GM18861 (cell line): ENCODE results near the gene CGNL1.

Experiments used
- ATAC-seq: cut with Tn5 transposase; IDR thresholded peaks from one replicate; pipeline ENCODE4 v1.9.1; 2021; ENCODE audit not compliant: unreplicated experiment

Gene CGNL1

DNA sequence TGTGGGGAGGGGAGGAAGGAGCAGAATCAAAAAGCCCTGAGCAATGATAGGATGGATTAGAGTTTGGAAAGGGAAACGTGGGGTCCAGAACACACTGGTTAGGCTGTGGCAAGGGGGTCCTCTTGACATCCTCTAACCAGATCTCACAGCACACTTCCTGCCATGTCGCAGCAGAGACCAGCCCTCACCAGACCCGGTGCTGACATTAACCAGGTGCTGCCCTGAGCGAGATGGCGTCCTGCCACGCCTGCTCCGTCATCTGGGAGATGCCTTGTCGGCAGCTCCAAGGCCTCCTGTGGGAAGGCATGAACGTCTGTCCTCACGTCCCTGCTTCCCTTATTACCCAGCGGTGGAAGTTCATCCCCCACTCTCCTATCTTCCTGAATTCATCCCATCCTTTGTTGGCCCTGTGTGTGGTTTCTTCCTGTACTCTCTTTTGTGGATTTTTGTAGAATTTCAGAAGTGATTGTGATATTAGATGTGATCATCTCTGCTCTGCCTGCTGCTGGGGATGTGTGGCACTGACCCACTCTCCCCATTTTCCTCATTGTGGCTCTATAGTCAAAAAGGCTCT is 186.0 kb downstream of the CGNL1 start:
- no peak for ATAC-seq

DNA sequence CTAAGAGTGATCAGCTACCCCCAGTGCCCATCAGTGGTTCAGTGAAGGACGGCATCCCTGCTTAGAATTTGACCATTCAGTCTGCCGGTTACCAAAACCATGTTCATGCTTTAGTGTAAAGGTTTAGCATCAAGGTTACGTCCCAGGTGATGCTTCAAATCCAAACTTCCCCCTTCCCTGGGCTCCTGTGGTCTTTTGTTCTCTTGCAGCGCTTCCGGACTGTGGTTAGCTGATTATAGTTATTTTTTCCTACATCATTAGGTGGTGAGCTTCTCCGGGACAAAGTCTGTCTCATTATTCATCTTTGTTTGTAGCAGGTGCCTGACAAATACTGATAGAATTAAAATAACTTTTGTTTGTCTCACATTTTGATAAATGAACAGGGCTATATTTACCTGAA is 187.1 kb downstream of the CGNL1 start:
- no peak for ATAC-seq

DNA sequence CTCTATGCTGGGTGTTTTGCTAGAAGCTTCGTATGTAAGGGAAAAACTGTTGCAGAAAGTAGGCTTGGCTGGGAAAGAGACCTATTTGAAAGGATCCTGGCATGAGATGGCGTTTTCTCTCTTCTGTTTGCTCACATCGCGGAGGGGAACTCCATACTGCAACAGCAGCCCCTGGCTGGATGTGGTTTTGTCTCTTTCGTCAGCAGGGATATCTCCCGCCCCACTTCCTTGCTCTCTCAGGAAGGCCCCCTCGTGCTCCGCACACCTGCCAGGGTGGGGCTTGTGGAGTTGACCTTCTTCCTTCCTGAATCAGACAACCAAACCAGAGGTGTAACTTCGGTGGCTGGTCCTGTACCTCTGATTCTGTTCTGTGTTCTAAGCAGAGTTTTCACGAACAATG is 189.0 kb downstream of the CGNL1 start:
- no peak for ATAC-seq

DNA sequence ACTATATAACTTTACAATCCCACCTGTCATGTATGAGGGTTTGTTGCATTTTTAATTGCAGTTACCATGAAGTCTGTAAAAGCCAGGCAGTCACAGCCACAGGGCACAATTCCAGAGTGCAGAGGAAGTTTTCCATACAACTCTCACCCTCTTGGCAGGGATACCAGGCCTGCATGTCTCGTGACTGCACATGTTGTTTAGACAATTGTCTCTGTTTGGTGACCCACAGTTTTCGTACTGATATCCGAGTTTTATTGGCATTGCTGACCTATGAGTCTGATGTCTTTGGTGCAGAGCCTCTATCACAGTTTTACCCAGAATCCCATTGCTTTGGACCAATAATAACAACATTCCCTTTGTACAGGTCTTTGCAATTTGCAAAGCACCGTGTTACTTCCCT is 190.5 kb downstream of the CGNL1 start:
- ATAC-seq: no peak

DNA sequence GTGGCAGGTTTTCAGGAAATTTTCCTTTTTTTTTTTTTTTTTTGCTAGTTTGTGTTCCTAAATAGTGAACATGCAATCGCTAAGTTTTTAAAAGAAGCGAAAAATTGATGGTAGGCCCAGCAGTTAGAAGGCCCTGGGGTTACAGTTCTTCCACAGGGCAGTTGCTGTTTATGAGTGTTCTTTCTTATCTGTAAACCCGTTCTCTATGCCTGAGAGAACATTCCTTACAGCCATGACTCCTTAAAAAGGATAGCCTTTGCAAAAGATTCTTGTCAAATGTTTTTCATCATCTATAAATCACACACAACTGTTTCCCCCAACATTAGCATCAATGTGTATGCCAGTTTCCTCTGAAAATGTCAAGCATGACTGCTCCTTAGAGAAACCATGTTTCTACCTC is 191.6 kb downstream of the CGNL1 start:
- no peak for ATAC-seq

DNA sequence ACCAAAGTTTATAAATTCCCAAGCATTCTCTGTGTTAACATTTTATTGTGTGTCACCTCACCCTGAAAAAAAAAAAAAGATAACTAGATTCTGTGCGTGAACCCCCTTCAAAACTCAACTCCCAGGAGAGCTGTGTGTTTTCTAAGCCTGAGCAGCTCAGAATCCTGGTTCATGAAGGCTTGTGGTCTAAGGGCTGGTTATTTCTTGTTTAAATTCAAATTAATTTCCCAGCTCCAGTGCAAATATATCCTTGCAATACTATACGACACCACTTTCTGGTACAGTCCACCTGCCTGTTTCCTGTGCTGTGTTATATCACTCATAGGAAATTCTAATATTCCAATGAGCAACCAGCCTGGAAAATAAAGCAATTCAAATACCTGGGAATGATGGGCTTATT is 192.0 kb downstream of the CGNL1 start:
- ATAC-seq: no peak

DNA sequence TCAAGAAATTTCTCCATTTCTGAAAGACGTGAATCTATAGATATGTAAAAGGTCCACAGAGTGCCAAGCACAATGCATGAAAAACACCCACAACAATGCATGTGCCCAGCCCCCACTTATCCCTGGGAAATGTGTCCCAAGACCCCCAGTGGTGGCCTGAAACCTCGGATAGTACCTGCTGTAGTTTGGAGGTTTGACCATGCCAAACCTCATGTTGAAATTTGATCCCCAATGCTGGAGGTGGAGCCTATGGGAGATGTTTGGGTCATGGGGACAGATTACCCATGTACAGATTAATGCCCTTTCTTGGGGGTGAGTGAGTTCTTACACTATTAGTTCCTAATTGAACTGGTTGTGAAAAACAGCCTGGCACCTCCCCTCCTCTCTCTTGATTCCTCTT is 194.0 kb downstream of the CGNL1 start:
- no peak for ATAC-seq

DNA sequence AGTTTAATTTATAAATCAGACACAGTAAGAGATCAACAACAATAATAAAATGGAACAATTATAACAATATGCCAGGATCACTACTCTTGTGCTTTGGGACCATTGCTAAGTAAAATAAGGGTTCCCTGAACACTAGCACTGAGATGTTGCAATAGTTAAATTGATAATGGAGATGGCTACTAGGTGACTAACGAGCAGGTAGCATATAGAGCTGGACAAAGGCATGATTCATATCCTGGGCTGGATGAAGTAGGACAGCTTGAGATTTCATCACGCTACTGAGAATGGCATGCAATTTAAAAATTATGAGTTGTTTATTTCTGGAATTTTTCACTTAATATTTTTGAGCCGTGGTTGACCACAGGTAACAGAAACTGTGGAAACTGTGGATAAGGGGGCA is 194.7 kb downstream of the CGNL1 start:
- no peak for ATAC-seq

DNA sequence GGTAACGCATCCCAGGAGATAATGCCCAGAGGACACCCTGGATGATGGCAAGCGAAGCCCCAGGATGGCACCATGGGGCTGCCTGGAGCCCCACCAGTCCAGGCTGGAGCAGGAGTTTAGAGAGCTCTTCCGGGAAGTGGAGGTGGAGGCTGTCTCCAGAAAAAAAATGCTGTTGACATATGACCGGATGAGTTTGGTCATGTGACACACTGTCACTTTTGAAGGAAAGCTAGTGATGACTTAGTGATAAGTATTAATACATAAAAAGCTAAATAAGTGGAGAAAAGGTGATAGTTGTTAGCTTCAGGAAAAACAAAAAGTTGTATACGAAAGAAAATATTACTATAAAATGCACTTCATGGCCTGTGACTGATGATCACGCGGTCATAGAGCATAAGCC is 195.4 kb downstream of the CGNL1 start:
- no peak for ATAC-seq

DNA sequence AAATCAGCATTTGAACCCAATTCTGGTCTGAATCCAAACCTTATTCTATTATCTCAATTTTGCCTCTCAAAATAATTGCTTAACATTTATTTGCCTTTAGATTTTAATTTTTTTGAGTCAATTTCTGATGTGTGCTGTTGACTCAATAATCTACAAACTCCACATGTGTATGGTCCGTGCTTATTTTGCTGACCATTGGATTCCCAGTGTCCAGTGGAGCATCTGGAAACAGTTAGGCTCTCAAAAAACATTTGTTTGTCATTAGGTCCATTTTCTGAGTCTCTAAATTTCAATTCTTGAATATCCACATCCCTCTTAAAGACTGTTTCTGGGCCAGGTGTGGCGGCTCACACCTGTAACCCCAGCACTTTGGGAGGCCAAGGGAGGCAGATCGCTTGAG is 196.2 kb downstream of the CGNL1 start:
- no peak for ATAC-seq

DNA sequence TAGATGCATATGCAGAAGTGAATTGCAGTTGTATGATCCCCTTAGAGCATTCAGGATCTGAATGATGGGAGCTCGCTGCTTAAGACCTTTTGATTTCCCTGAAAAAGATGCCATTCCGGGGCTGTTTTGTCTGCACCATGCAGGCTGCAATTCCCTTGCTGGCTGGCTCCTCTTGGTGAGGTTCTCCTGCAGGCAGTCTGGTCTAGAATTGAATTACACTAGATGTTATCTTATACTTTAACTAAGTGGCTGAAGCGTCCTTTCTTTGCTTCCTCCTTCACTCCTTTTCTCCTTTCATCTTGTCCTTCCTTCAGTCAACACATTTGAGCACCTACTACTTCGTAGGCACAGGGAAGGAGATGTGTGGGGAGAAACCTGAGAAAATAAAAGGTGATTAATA is 196.8 kb downstream of the CGNL1 start:
- ATAC-seq: no peak

DNA sequence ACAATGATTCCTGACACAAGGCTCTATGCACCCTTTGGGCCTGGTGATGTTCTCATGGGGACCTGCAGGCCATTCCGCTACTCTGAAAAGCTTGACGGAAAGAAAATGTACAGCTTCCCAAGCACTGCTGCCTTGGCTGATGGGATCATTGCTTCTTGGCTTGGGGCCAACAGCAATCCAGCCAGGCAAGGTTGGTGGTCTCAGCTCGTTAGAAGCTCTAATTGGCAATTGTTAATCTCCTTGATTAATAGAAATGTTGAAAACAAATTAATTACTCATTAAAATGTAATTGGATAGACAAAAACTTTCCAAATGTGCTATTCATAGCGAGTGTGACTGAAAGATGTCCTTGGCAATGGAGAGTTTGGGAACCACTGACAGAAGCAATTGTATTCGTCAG is 199.1 kb downstream of the CGNL1 start:
- ATAC-seq: no peak

DNA sequence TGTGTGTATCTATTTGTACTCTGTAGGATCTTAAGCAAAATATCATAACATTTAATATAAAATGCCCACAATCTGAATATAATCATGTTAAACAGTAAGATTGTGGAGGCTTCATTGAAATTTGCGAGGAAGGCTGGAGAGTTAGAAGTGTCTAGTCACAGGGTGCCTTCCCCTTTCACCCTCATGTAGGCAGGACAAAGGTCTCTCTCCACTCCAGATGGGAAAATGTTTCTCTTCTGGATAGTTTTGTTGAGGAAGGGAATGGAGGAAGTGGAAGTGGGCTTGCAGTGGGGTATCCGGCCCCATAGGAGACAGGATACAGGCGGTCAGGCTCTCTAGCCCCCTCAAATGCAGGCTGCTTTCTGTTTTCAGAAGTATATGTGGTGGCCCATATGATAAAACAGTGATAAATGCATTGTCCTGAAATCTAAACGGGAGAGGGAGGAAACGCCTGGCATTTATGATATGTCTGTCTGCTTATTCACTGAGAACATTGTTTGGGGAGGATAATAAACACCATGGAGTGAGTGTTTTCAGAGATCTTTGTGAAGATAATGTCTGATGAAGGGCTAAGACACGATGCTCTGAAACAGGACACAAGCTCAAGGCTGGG is 202.1 kb downstream of the CGNL1 start:
- no peak for ATAC-seq

DNA sequence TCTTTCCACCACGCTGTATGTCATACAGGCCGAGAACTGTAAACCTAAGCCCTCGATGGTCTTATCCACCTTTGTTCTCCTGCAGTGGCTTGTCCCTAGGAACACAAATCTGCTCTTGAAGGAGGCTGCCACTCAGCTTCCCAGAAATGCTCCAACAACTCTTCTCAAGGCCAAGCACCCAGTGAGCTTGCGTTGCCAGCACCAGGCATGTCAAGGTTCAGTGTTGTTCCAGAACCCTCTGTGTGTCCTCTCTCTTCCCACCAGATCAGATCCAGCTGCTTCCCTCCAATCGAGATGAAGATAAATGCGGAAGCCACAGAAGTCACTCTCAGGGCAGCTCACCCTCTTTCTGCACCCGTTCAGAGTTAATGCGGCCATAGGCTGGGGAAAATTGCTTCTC is 204.1 kb downstream of the CGNL1 start:
- ATAC-seq: no peak

DNA sequence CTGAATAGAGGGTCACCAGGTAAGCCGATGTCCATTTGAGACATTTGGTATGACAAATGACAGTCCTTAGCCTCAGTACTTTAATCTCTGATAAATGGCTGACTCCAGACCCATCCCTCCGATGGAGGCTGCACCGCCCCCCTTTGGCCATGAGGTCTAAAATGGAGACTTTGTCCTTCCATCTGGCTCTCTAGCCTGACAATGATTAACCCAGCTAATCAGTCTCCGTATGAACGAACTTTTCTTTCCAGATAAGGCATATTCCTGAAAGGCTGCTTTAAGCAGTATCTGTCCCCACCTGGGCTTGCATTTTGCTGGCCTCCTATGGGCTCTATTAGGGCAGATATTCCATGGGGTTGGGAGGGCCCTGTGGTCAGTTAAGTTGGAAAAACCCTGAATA is 204.6 kb downstream of the CGNL1 start:
- ATAC-seq: no peak

DNA sequence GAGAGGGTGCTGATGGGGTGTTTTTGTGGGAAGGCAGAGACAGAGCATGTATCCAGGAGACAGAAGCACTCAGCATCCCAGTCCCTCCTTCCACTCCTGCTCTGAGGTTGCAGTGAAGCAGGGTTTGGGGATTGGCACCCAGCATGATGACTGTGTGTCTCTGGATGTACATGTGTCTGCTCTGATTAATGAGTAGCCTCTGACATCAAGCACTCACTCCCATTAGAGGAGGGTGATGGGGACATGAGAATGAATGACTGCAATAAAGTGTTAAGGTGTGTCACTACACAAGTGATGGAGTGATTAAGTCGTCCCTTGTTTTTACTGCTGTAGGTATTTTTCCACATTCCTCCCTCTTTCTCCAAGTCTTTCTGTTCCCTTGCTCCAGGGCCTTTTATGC is 205.8 kb downstream of the CGNL1 start:
- no peak for ATAC-seq

DNA sequence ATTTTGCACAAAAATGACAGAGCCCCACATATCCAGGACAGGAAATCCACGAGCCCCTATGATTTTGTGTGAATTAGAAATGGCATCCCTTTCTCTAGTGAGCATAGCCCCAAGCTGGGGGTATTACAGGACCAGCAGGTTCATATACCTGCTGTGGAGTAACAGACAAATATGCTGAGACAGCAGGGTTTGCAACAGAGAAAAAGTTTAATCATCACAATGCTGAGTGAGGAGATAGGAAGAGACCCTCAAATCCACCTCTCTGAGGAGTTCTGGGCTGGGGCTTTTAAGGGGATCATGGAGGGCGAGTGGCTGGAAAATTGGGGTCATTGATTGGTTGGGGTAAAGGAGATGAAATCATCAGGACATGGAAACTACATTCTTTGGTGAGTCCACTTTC is 207.0 kb downstream of the CGNL1 start:
- ATAC-seq: no peak

DNA sequence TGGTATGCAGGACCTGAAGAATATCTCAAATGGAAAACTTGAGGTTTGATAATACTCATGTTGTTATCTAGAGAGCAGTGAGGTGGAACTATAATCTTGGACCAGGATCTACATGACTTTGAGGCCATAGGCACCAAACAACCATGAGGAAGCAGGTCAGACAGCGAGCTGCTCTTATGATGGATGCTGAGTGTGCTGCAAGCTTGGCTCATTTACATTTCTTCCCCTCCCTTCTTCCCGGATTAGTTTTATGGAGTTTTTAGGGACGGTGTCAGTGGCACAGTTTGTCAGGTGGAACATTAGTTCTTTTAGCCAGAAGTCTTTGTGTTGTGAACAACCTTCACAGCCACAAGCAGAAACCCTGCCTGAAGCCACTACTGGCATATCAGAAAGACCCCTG is 207.4 kb downstream of the CGNL1 start:
- no peak for ATAC-seq

DNA sequence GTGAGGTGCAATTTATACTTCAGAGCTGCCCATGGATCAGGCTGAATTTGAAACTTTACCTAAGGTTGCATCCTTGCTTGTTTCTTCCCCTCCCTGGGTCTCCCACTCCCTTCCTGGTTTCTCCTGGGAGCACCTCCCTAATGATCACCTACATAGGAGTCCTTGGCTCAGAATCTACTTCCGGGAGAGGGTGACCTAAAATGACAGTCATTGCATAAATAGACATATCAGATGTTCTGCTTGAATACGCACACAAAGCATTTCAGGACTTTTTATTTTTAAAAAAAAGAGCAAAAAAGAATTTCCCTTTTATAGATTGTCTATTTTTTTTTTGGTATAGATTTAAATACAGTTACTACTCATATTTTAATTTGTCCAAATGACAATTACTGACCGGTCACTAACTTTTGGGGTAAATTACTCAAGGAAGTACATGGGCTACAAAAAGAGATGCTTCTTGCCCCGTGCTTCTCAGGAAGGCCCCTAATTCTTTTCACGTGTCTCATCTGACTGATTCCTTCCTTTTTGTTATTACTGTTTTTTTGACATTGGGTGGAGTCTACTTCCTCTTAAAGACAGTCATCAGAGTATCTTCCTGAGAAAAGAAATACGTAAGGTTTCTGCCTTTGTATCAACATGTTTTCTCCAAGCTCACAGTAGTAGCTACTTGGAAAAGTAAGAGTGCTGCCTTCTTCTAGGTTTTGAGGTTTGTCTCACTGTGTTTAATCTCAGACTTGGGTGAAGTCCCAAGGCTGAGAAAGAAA is 210.5 kb downstream of the CGNL1 start:
- ATAC-seq: no peak

DNA sequence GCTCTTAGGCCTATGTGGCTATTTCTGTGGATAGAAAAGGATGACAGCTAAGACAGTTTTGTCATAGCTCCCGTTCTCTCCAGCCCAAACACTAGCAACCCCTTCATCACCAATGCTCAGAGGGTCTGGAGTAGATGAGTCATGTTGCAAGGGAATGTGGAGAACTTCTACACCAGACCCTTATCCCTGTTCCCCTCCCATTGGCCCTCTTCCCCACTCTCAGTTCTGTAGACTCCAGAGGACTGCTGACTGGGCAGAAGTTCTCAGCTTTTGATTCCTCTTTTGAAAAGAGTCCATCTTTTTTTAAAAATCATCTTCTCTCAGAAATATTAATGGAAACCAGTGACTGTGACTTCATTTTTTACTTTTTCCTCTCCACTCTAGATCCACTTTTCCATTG is 213.0 kb downstream of the CGNL1 start:
- ATAC-seq: no peak

DNA sequence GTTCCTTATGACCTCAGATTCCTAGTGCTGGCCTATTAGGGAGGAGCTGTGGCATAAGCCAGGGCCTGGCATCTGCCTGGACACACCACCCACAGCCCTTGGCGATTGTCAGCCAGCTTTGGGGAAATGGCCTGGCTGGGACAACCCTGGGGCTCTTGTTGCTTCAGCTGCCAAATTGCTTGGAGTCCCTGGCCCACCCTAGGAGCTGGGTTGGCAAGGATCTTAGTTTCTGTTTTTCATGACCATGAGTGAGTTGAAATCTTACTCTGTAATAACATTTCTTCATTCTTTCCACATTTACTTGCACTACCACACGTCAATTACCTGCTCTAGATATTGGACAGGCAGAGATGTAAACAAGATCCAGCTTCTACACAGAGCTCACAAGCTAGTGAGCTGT is 213.4 kb downstream of the CGNL1 start:
- ATAC-seq: no peak

DNA sequence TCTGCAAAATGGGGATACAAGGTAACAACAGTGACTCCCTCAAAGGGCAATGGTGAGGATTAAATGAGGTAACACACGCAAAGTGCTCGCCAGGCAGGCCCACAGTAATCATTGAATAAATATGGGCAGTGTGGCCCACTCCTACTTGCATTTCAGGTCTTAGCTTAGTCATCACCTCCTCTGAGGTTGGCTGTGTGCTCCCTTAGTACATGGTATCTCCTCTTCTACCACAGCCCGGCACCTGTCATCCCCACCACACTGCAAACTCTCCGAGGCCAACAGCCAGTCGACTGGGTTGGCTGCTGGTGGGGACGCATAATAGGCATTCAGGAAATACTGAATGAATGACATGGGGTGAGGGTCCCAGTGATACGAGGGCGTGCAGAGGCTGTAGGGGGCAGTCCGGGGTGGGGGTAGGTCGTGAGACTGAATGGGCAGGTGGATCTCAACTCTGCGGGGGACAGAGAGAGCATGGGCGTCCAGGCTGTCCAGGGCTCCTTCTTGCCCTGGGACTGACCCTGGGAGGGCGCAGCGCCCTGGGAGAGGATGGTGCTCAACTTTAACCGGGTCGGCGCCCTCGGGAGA is 215.0 kb downstream of the CGNL1 start:
- no peak for ATAC-seq
